NCI-H146 (cell line): ENCODE measurements around the gene ELFN2.
"Not testable (repeated sequence)": the region's sequence is repeated elsewhere in the genome, so short reads cannot be mapped to it uniquely, and the experiment has no call there.

Experiments
- DNase-seq: peaks from one replicate; lab custom pipeline; 2025; lab: John Stamatoyannopoulos, UW

Gene ELFN2

GRCh38 chr22:37410174-37411055 is 16.9 kb downstream of the ELFN2 start:
- DNase-seq = no peak

GRCh38 chr22:37409459-37410050 is 17.7 kb downstream of the ELFN2 start:
- no peak for DNase-seq

- DNase-seq = no peak
Measured at GRCh38 chr22:37409031-37409430, 18.2 kb downstream of the ELFN2 start.

DNA sequence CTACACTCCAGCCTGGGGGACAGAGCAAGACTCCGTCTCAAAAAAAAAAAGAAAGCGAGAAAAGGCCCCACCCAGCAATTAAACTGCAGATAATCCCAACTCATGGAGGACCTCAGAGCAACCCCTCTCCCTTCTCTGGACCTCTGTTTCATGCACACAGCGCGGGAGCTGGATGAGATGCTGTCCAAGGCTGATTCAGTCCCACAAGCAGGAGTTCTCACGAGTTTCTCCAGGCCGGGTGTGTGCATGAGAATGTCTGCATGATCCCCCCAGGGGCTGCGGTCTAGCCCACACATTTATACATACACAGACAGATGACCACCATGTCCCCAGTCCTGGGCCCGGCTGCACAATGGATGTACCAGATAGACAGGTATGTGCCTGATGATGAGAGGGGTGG is 19.4 kb downstream of the ELFN2 start:
- no peak for DNase-seq

DNA sequence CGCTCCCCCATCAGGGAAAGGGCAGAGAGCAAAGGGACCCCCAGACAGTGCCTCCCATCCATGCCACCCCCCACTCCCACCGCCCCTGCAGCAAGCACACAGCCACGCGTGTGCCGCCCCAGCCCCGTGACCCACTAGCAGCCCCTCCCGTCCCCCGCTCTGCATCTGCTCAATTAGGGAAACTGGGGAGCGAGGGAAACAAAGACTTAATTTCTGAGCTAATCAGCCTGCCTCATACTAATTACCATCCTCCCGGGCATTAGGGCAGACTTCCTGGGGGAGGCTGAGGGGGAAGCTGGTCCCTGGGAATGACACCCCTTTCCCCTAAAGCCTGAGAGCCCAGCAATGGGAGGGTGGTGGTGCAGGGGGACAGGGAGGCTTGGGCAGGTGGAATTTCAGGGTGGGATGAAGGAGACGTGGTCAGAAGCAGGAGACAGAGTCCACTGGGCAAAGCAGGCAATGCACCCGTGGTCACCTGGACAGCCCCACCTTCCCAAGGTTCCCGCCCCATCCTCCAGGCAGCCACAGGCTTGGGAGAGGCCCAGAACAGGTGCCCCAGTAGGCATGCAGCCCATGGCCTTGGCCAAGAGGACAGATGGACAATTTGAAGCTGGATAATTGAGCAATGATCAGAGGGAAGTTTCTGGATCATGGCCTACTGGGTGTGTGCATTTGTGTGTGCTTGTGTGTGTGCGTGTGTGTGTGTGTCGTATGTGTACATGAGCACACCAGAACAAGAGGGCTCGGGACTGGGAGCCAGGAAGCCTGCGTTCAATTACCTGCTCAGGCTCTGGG is 20.6 kb downstream of the ELFN2 start:
- no peak for DNase-seq

DNA sequence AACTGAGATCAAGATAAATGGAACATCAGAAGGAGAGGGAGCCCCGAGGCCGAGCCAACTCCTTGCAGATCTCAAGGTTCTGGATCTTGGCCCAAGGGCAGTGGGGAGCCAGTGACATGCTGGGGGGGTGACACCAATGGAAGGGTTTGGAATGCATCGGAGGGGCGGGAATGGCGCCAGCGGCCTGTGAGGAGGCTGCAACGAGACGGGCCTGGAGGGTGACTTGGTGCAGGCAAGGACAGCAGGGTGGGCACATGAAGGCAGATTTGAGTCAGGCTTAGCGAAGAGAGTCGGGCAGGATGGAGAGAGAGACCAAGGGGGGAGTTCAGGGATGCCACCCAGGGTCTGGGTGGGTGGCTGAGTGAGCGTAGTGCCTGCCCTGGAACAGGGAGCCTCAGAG is 23.2 kb downstream of the ELFN2 start:
- no peak for DNase-seq

DNA sequence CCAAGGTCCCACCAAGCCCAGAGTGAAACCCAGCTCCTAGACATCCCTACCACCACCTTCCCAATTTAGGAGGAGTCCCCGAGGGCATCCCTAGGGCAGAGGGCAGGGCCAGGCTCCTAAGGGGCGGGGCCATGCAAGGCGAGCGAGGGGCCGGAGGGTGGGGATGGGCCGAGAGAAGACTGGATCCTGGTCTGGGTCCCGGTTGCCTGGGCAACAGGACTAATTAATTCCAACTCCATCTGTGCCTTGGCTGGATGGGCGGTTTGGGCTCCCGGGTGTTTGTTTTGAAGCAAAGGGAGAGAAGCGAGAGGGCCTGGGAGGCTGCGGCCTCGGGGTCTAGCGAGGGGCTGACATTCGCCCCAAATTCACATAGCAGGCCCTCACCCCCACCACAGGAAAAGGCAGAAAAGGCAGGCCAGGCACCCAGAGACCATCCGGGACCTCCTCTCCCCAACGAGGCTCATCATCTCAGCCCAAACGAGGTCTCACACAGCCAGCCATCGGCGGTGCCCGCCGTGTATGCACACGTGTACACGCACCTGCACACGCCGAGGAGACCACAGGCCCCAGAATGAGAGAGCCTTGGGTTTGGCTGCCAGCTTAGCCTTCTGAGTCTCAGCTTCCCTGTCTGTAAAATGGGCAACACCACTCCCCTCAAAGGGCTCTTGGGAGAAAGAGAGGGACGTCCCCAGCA is 23.9 kb downstream of the ELFN2 start:
- DNase-seq = no peak

DNA sequence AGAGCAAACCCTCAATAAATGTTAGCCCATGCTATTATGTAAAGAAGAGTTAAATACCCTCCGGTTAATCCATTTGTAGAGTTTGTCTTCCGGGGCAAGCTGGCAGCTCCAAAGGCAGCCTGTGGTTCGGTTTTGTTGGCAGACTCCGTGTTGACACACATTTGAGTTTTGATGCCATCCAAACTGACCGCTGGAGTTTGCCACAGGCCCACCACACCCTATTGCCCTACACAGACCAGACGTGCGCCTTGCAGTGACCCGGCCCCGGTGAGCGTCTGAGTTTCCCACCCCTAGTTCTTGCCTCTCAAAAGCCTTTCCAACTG is 25.1 kb downstream of the ELFN2 start:
- no peak for DNase-seq

GRCh38 chr22:37401401-37402183 is 25.7 kb downstream of the ELFN2 start:
- no peak for DNase-seq

DNA sequence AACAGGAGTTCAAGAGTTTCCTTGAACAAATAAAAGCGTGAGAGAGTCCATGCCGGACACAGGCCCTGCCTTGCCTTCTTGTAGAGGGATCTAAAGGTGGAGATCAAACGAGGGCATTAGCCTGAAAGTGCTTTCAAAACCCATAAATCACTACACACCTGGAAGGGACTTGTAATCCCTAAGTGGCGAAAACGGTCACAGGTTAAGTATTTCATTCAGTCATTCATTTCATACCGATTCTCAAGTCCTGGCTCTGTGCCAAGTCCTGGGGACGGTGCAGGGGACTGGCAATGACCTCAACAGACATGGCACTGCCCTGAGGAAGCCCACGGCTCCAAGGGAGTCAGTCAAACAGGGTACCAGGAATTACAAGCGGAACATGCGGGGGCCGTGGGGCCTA is 26.6 kb downstream of the ELFN2 start:
- no peak for DNase-seq

DNA sequence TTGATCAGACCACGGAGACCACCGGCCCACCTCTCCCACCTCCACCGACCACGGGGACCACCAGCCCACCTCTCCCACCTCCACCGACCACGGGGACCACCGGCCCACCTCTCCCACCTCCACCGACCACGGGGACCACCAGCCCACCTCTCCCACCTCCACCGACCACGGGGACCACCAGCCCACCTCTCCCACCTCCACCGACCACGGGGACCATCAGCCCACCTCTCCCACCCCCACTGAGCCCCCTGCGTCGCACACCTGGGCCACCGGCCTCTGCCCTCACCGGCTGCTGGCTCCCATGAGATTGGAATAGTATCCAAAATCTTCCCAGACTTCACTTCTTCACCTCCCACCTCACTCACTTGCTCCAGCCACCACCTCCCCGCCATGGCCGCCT is 27.8 kb downstream of the ELFN2 start:
- not testable (repeated sequence) for DNase-seq

DNA sequence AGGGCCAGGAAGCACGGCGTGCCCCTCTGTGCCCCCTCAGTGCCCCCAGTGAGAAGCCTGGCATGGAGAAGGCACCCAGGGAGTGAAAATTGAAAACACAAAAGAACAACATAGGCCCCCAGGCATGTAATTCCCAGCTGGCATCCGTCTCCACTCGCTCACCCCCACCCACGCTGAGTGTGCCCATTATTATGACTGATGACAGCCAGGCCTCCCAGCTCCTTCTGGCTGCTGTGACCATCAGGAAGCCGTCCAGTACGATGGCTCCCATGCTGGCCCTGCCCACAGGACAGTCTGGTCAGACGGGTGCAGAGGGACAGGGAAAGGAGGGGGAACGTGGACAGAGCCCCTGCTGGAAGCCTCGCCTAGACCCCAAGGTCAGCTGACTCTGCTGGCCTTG is 30.1 kb downstream of the ELFN2 start:
- no peak for DNase-seq

DNA sequence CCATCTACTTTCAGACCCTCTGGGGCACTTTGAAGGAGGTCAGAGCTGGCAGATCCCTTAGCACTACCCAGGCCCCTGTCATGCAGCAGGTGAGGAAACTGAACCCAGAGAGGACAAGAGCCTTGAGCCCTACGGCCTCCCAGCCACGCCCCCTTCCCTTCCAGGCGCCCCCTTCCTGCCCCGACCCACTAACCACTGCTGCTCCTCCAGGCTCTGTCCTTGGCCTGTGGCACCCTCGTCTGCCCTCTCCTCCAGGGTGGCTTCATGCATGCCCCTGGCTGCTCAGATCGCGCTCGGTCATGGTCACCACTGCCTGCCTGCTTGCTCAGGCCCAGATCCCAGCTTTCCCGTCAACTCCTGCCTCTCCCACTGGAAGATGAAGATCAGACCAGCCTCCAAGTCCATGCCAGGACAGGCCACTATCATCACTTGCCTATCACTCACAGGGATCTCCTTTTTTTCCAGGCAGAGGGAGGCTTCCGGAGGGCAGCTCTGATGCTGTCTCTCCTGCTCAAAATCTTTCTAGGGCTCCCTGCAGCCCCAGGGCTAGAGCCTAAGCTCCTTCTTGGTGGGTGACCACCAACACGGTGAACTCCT is 30.7 kb downstream of the ELFN2 start:
- DNase-seq = no peak

DNA sequence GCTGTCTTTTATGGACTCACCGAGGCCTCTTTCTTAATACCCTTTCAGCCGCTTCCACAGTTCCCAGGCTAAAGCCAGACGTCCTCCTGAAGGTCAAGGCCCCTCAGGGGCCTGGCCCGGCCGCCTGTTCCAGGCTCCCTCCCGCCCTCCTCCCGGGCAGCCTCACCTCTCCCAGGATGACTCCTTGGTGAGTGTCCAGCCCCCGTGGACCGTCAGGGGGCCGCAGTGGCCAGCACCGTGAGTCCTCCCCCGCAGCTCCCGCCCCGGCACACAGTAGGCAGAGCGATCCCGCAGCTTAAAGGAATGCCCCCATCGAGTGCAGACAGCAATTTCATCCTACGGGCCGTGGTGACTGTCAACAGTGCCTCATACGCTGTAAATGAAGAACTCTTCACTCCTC is 32.9 kb downstream of the ELFN2 start:
- DNase-seq = no peak

DNA sequence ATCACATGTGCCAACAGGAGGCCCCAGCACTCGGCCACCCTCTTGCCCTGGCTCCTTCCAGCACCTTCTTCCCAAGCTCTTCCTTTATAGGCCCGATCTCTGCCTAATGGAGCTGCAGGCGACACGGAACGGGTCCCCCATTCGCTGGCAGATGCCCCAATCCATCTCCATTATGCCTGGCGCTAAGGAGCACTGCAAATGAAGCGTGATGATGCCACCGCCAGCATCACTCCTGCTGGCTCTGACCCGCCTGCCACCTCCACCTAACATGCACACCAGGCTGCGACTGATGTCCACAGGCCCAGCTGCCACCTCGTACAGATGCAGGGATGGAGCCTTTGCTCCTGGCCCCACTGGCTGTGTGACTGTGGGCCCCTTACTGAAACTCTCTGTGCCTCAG is 33.5 kb downstream of the ELFN2 start:
- DNase-seq = no peak

DNA sequence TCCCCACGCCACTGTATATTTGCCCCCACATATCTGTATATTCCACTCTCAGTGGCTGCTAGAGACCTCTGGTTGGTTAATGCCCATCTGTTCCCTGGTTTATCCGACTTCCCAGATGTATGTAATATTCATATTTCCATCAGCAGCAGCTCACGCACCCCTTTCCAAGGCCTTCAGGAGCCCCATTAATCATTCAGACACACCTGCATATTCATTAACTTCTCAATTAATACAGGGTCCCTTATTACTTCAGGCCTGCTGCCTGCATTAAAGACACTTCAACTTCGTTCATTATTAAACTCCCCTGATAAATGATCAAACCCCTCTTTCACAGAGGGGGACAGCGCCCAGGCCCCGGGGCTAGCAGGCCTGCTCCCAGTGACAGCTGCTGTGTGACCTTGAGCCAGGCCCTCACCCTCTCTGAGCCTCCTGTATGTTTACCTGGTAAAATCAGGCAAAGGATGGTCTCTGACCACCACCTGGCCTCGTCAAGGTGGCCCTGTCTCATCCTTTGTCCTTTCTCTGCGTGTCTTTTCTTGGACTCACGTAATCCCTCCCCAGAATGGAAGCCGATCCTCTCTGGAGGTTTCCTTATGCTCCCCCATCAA is 34.5 kb downstream of the ELFN2 start:
- no peak for DNase-seq

- no peak for DNase-seq
Measured at GRCh38 chr22:37391702-37392101, 35.6 kb downstream of the ELFN2 start.

GRCh38 chr22:37390075-37390474 is 37.2 kb downstream of the ELFN2 start:
- no peak for DNase-seq

DNA sequence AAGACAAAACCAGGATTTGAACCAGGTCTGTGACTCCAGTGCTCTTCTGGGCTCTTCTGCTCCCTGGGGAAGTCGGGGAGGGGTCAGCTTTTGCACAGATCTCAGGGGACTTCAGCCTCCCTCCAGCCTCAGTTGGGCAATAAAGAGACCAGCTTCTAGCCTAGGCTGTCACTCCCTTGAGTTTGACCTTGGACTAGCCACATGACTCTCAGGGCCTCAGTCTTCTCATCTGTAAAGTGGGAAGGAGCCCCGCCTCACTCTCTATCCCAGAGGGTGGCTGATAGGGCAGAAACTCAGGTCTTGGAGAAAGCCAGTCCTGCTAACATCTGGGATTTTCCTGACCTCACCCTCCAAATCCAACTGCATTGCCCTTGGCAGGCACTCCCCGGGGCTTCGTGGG is 38.7 kb downstream of the ELFN2 start:
- DNase-seq = no peak

DNA sequence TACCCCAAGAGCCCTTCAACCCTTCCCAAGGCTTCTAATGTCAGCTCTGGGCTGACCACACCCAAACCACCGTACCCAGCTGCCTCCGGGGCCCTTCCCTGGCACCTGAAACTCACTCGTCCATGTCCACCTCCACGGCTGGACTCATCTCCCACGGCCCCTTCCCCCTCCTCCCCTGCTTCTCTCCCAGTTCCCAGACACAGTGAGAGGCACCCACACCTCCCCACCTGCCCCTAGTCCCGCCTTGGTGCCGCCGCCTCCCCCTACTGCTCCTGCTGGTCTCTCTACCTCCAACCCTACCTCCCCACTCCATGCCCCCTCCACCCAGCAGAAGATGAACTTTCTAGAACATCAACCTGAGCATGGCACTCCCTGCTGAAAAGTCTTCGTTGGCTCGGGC is 39.5 kb downstream of the ELFN2 start:
- DNase-seq = no peak

- no peak for DNase-seq
Measured at GRCh38 chr22:37386441-37386840, 40.8 kb downstream of the ELFN2 start.
